Colon (tissue), 2 donors: ENCODE measurements around the gene RREB1.
"Not testable (repeated sequence)": the region's sequence is repeated elsewhere in the genome, so short reads cannot be mapped to it uniquely, and the experiment has no call there.

Experiments
- FAIRE-seq: peaks from 2 replicates; lab custom pipeline; 2012; peaks lifted over from hg19 to GRCh38; lab: Jason Lieb, UNC
- donor health status: control.
- donor health status: control.

RREB1 gene

GRCh38 chr6:7247179-7247456 is 139.4 kb downstream of the RREB1 start:
- no peak for FAIRE-seq

- no peak for FAIRE-seq
Observed at GRCh38 chr6:7247828-7248227, 140.1 kb downstream of the RREB1 start.

DNA sequence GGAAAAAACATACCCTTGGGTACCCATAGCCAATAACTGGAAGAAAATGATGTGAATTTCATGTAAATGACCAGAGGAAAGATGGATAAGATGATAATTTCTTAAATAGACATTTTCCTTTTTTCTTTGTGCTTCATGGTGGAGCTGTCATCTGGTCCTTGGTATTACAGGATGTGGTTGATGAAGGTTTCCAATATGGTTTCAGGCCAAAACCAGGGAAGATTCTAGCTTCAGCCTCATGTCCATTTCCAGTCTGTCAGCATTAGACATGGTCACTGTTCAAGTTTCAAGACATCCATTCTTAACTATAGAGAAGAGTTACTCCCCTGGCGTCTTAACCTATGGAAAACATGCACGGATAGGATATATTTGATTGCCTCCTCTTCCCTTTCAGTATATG is 141.6 kb downstream of the RREB1 start:
- FAIRE-seq: no peak

- FAIRE-seq: no peak
Observed at GRCh38 chr6:7249946-7250643, 142.3 kb downstream of the RREB1 start.

DNA sequence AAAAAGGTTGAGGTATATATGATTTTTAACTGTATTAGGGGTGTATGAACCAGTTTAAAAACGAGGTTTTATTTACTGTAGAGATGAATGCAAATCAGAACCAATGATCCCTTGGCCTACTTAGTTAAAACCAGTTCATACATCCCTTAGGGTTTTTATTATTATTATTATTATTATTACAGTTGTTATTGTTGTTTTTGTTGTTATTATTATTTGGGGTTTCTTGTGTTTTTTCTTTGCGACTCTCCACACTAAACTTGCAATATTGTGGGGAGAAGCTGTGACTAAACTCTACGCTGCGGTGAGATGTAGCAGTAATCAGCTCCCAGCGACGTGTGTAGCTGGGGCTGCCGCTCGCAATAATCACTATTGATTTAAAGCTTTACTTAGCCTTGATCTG is 143.1 kb downstream of the RREB1 start:
- no peak for FAIRE-seq

GRCh38 chr6:7251646-7252260 is 144.0 kb downstream of the RREB1 start:
- no peak for FAIRE-seq

- no peak for FAIRE-seq
Observed at GRCh38 chr6:7252390-7252789, 144.6 kb downstream of the RREB1 start.

DNA sequence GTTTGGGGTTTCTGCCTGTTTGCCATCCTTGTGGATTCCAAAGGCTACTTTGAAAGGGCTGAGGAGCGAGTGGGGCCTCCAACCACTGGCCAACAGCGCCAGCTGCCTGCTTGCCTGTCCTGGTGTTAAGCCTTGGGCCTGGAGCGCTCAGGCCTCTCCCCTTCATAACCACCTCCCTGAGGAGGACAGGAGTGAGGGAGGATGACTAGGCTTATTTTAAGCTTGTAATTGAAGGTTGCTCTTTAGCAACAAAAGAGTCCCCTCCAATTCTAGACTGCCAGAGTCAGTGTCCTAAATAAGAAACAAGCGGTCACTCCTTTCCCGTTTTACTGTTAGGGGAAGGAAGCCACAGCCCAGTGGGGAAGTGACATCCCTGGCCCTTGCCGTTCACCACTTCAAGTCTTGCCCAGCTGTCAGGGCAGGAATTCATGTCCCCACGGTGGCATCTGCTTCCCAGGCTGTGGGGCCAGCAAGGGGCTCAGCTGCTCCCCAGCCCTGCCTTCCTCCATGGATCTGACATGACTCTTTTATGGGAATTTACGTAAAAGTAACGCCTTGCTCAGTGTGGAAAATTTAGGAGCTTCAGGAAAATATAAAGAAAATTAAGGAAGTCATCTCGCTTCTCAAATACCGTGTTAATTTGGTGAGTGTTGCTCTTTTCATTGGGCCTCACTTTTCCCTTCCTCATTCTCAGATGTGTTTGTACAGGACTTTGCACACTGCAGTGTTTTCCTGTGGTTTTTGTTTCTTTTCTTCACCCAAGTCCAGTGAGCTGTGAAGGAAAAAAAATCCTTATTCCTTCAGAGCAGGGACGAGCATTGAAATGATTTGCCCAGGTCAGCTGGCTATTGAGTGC is 147.4 kb downstream of the RREB1 start:
- FAIRE-seq: no peak

GRCh38 chr6:7255918-7256317 is 148.2 kb downstream of the RREB1 start:
- FAIRE-seq: no peak

GRCh38 chr6:7256785-7257184 is 149.0 kb downstream of the RREB1 start:
- no peak for FAIRE-seq

DNA sequence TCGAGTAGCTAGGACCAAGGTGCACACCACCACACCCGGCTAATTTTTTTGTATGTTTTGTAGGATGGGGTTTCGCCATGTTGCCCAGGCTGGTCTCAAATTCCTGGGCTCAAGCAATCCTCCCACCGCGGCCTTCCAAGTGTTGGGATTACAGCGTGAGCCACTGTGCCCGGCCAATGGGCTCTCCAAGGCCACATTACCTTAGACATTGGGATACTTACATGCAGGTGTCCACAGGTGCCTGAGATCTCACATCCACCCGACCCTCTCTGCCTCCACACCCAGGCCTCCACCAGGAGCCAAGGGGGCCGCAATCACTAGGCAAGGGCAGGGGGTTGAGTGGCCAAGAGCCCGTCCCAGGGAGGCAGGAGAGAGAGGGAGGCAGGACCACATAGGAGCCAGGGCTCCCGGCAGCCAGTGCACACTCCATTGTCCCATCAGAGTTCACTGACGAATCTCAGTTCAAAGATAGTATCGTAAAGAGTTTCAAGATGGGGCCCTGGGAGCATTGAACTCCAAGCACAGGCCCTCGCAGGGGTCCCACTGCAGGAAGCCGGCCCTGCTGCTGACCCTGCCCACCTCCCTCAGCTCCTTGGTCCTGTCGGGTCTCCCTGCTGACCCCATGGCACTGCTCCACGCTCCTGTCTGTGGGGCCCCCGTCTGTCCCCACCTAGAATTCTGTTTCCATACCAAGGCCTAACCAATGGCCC is 149.9 kb downstream of the RREB1 start:
- FAIRE-seq: no peak

GRCh38 chr6:7258231-7258763 is 150.5 kb downstream of the RREB1 start:
- no peak for FAIRE-seq

DNA sequence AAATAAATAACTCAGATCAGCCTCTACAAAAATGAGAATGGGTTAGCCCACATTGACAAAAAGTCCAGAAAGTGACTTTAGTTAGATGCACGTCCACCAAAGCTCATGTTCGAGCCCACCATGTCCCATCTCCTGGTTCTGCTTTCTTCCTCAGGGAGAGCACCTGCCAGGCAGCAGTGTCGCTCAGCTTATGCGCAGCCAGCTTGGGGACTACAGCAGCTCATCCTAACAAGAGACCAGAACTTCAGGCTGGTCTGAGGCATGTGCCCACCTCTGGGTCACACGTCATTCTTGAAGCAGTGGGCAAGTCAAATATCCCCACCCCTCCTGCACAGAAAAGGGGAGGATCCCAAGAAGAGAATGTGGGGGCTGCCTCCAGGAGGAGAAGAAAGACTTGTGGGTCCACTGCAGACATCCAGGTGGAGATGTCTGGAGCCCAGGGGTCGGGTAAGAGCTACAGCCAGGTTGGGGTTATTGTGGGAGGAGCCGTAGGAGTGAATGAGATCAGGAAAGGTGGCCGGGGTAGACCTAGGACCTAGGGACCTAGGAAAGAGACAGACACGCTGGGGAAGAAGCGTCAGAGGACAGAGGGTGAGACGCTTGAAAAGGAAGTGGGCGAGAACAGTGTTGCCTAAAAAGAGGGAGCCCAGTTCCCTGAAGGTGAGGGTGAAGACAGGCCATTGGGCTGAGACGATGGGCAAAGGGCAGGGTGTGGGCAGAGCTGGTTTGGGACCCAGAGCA is 152.7 kb downstream of the RREB1 start:
- FAIRE-seq: no peak

DNA sequence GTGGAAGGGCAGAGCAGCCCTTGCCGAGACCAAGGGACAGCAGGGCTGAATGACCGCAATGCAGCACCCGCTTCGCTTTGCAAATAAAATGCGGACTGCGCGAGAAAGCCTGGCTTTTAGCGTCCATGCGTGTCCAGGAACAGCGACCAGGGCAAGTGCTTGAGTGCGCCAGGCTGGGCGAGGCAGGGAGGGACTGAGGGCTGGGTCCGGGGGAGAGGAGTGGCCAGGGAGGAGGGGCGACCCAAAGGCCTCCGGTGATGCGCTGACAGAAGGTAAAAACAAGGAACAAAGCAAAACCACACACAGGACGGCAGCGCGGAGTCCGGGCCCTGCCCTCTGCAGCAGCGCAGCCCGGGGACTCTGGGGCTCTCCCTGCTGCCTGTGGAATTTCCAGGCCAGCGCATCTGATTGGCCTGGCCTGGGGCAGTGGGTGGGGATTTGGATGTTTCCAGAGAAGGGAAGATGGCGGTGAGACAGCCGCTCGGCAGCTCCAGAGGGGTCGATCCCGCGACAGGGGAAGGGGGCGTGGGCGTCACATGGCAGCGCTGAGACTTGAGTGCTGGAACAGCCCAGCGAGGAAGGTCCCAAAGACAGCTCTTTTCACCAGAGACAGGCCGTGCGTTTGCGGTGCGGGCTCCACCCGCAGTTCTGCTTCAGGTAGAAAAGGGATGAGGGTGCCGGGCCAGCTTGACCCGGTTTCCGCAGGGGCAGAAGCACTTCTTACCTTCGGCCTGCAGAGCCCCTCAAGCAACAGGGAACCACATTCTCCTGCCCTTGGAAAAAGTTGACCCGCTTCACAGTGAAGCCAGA is 153.5 kb downstream of the RREB1 start:
- FAIRE-seq: no peak

- no peak for FAIRE-seq
Observed at GRCh38 chr6:7261852-7262461, 154.2 kb downstream of the RREB1 start.

GRCh38 chr6:7262746-7263518 is 155.2 kb downstream of the RREB1 start:
- FAIRE-seq: no peak

GRCh38 chr6:7263519-7263805 is 155.7 kb downstream of the RREB1 start:
- not testable (repeated sequence) for FAIRE-seq

DNA sequence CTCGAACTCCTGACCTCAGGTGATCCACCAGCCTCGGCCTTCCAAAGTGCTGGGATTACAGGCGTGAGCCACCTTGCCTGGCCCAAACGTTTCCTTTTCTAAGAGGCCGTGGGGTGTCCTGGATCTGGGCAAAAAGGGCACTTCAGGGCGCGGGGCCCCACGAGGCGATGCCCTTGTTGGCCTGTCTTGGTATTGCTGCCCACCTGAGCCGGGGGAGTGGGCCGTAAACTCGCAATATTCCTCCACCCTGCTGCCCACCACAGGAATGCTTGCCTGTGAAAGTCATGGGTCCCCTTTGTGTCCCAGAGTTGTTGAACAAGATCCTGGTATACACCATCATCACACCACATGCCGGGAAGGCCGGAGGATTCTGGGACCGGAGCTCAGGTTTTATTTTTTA is 156.3 kb downstream of the RREB1 start:
- FAIRE-seq: no peak

GRCh38 chr6:7264686-7265384 is 157.1 kb downstream of the RREB1 start:
- no peak for FAIRE-seq
